ENCODE data around the gene ATAD1.

GRCh38 chr10:87829986-87830729, 12.1 kb upstream of the ATAD1 start:
- no peak for TF ChIP-seq CTCF (conservative IDR thresholded peaks at IDR 0.05)
- no peak for TF ChIP-seq EZH2 (IDR thresholded peaks at IDR 0.05; ENCODE audit: low read depth)
